Measurements from ENCODE around the gene IGSF9B. TPM values are rescaled to one million over a fixed set of nuclear protein-coding genes. Genes with fewer than 3 reads are reported as not detected.

The IGSF9B gene
- total and polyA plus RNA-seq, 4 donors, result 0.07 to 0.33 (median 0.09) TPM; not detected in 1

DNA sequence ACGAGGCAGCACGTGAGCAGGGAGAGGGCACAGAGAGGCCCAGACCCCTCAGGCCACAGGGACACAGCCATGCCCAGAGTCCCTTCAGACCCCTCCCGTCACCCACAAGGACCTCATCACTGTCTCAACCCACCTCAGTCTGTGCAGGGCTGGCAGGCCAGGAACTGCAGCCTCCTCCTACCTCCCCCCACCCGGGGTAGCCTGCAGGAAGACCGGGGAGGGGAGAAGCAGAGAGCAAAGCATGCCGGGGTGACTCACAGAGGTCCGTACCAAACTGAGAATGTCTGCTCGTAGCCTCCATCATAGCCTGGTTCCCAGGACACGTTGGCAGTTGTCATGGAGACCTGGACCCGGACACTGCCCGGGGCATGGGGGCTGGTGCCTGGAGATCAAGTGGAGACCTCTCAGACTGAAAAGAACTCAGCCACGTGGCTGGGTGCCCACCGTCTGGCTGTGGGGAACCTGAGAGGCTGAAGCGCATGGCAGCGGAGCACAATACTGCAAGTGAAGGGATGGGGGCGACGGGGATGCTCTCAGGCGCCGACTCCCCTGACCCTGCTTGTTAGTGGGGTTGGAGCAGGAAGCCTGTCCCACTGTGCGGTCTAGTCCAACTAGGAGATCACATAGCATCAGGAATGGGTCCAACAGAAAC lies 27.2 kb downstream of the IGSF9B start (continued):
- TF ChIP-seq, protein P1, sequence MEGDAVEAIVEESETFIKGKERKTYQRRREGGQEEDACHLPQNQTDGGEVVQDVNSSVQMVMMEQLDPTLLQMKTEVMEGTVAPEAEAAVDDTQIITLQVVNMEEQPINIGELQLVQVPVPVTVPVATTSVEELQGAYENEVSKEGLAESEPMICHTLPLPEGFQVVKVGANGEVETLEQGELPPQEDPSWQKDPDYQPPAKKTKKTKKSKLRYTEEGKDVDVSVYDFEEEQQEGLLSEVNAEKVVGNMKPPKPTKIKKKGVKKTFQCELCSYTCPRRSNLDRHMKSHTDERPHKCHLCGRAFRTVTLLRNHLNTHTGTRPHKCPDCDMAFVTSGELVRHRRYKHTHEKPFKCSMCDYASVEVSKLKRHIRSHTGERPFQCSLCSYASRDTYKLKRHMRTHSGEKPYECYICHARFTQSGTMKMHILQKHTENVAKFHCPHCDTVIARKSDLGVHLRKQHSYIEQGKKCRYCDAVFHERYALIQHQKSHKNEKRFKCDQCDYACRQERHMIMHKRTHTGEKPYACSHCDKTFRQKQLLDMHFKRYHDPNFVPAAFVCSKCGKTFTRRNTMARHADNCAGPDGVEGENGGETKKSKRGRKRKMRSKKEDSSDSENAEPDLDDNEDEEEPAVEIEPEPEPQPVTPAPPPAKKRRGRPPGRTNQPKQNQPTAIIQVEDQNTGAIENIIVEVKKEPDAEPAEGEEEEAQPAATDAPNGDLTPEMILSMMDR (IDR thresholded peaks at IDR 0.05; ENCODE audit: low read depth, low read length, missing input control), result no peak
- no peak for TF ChIP-seq YY1 (IDR thresholded peaks at IDR 0.05)

DNA sequence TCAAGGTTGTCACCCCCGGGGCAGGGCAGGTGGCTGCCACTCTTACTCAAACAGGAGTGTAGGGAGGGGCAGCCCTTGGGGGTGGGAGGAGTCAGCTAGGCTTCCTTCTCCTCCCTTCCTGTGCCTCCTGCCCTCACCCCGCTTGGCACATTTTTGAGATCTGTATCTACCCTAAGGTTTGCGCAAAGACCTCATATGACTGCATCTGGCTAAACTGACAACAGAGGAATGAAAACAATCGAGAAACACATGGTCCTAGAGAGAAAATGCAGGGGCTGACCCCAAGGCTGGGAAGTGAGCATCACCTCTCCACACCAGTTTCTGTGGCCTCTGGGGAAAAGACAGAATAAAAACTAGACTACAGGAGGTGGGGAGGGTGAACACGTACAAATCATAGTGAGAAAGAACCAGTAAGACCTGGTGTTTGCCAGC lies 28.1 kb downstream of the IGSF9B start:
- Histone ChIP-seq H3K9ac (ENCODE audit: low read depth in 1 of 2, low read length in 2 of 2) (no peak overlapping the region), H3K27me3 (ENCODE audit: control insufficient read depth in 4 of 4, insufficient read depth in 4 of 4, low read length in 3 of 4) (peaks cover 0 to 8% (median 0%) of the 10 kb centered on the region in 4 donors), H3K36me3 (ENCODE audit: control insufficient read depth in 4 of 4, insufficient read depth in 3 of 4, low read depth in 1 of 4, low read length in 3 of 4) (no peaks in the 10 kb centered on the region), H3K9me3 (ENCODE audit: control insufficient read depth in 4 of 4, low read length in 3 of 4) (no peaks in the 10 kb centered on the region), H3K4me1 (ENCODE audit: control insufficient read depth in 4 of 4, insufficient read depth in 4 of 4, low read length in 3 of 4) (peaks cover 0 to 2% (median 0%) of the 10 kb centered on the region in 4 donors), H3K27ac (ENCODE audit: low read depth in 1 of 2, low read length in 2 of 2) (no peak overlapping the region), H3K4me3 (ENCODE audit: low read depth in 1 of 3, low read length in 3 of 3) (no peak overlapping the region)
- DNase-seq (ENCODE audit: low spot score), result no peak
- no peak for TF ChIP-seq FOXA2 (IDR thresholded peaks at IDR 0.05)
- TF ChIP-seq SP1 (IDR thresholded peaks at IDR 0.05), result no peak
- TF ChIP-seq RAD21 (IDR thresholded peaks at IDR 0.05), result no peak
- no peak for TF ChIP-seq JUND (IDR thresholded peaks at IDR 0.05)
- TF ChIP-seq YY1 (IDR thresholded peaks at IDR 0.05), result no peak
- TF ChIP-seq TAF1 (conservative IDR thresholded peaks at IDR 0.05), result no peak
- no peak for TF ChIP-seq HNF4G (IDR thresholded peaks at IDR 0.05)
- no peak for TF ChIP-seq HNF4A (conservative IDR thresholded peaks at IDR 0.05)
- no peak for TF ChIP-seq NR2F2 (IDR thresholded peaks at IDR 0.05)
- TF ChIP-seq, protein P1 (IDR thresholded peaks at IDR 0.05; ENCODE audit: low read depth, low read length, missing input control), result no peak
- TF ChIP-seq EGR1 (IDR thresholded peaks at IDR 0.05; ENCODE audit: low read depth in 2 of 2), result no peak
- TF ChIP-seq, protein P2, sequence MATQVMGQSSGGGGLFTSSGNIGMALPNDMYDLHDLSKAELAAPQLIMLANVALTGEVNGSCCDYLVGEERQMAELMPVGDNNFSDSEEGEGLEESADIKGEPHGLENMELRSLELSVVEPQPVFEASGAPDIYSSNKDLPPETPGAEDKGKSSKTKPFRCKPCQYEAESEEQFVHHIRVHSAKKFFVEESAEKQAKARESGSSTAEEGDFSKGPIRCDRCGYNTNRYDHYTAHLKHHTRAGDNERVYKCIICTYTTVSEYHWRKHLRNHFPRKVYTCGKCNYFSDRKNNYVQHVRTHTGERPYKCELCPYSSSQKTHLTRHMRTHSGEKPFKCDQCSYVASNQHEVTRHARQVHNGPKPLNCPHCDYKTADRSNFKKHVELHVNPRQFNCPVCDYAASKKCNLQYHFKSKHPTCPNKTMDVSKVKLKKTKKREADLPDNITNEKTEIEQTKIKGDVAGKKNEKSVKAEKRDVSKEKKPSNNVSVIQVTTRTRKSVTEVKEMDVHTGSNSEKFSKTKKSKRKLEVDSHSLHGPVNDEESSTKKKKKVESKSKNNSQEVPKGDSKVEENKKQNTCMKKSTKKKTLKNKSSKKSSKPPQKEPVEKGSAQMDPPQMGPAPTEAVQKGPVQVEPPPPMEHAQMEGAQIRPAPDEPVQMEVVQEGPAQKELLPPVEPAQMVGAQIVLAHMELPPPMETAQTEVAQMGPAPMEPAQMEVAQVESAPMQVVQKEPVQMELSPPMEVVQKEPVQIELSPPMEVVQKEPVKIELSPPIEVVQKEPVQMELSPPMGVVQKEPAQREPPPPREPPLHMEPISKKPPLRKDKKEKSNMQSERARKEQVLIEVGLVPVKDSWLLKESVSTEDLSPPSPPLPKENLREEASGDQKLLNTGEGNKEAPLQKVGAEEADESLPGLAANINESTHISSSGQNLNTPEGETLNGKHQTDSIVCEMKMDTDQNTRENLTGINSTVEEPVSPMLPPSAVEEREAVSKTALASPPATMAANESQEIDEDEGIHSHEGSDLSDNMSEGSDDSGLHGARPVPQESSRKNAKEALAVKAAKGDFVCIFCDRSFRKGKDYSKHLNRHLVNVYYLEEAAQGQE (IDR thresholded peaks at IDR 0.05), result no peak
- TF ChIP-seq, protein P3, sequence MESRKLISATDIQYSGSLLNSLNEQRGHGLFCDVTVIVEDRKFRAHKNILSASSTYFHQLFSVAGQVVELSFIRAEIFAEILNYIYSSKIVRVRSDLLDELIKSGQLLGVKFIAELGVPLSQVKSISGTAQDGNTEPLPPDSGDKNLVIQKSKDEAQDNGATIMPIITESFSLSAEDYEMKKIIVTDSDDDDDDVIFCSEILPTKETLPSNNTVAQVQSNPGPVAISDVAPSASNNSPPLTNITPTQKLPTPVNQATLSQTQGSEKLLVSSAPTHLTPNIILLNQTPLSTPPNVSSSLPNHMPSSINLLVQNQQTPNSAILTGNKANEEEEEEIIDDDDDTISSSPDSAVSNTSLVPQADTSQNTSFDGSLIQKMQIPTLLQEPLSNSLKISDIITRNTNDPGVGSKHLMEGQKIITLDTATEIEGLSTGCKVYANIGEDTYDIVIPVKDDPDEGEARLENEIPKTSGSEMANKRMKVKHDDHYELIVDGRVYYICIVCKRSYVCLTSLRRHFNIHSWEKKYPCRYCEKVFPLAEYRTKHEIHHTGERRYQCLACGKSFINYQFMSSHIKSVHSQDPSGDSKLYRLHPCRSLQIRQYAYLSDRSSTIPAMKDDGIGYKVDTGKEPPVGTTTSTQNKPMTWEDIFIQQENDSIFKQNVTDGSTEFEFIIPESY (IDR thresholded peaks at IDR 0.05), result no peak
- WGBS, result 34% methylated on average over 5 of the region's 5 CpGs

Data from liver (tissue), 9 donors.